HUES48 (cell line): ENCODE results near the gene PLAC1.

Source experiments
- H3K27ac ChIP-seq: one replicate; pipeline ENCODE4 v1.7.0; 2013; ENCODE audit warnings: low read depth, low read length, inconsistent platforms
- H3K27me3 ChIP-seq: 2 replicates; pipeline ENCODE4 v1.6.1; 2013; ENCODE audit warnings: mild to moderate bottlenecking, low read length; ENCODE audit not compliant: control insufficient read depth, insufficient read depth
- H3K36me3 ChIP-seq: 2 replicates; pipeline ENCODE4 v1.6.1; 2013; ENCODE audit warnings: low read length; ENCODE audit not compliant: control insufficient read depth, insufficient read depth
- H3K4me1 ChIP-seq: 2 replicates; pipeline ENCODE4 v1.6.1; 2013; ENCODE audit warnings: mild to moderate bottlenecking, low read length; ENCODE audit not compliant: control insufficient read depth, insufficient read depth
- H3K4me3 ChIP-seq: 2 replicates; pipeline ENCODE4 v1.5.1; 2013; ENCODE audit warnings: mild to moderate bottlenecking, low read depth, low read length
- H3K9ac ChIP-seq: 2 replicates; pipeline ENCODE4 v1.6.1; 2013; ENCODE audit warnings: mild to moderate bottlenecking, low read depth, low read length, moderate library complexity
- H3K9me3 ChIP-seq: 2 replicates; pipeline ENCODE4 v1.6.1; 2013; ENCODE audit warnings: low read length; ENCODE audit not compliant: control insufficient read depth, insufficient read depth

Gene PLAC1

DNA sequence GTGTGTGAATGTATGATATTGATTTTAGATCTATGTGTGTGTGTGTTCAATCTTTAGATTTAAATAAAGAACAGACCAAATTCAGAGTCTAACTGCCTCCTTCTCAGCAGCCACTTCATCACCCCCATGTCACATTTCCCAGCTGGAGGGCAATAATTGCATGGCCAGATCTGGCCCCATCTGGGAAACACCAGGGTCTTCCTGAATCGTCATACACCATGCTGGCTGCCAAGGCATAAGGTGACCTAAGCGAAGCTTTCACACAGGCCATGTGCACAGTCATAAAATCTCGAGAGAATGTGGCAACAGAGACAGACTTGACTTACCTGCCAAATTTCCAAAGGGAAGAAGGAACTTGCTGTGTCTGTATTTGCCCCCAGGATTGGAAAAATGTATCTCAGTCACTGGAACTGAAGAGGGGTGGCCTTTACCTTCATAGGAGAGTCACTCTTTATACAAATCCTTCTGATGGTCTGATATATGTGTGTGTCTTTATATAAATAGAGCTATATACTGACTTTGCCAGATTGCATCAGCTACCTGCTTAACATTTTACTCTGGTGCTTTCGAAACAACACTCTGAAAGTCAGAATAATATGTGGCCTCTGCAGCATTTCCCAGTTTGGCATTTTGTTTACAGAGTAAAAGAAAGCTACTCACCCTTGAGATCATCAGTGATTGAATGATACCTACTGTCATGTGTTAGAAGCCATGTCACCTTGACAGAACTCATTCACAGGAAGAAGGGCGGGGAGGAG, at the start of gene PLAC1:
PLAC1 (minus strand) TSS at position 470 of the 758 bp plus-strand sequence. CDS start 91,789 bp downstream, outside the sequence.
- H3K4me1 ChIP-seq, result peaks cover 6% of the 10 kb centered on the region
- H3K27ac ChIP-seq, result no peak within 1 kb of the TSS
- H3K9me3 ChIP-seq, result no peaks in the 10 kb centered on the region
- H3K36me3 ChIP-seq, result no peaks in the 10 kb centered on the region
- peaks cover 3% of the 10 kb centered on the region; the same call in 1 of the 2 replicates for H3K27me3 ChIP-seq
- H3K9ac ChIP-seq, result no peak within 1 kb of the TSS
- H3K4me3 ChIP-seq, result no peak within 1 kb of the TSS

- Histone ChIP-seq H3K9ac (no peak overlapping the region), H3K4me1 (no peaks in the 10 kb centered on the region), H3K4me3 (no peak overlapping the region), H3K27ac (no peak overlapping the region), H3K9me3 (no peaks in the 10 kb centered on the region), H3K36me3 (no peaks in the 10 kb centered on the region), H3K27me3 (no peaks in the 10 kb centered on the region)
Observed at GRCh38 chrX:134706138-134706537, 47.9 kb upstream of the PLAC1 start.

DNA sequence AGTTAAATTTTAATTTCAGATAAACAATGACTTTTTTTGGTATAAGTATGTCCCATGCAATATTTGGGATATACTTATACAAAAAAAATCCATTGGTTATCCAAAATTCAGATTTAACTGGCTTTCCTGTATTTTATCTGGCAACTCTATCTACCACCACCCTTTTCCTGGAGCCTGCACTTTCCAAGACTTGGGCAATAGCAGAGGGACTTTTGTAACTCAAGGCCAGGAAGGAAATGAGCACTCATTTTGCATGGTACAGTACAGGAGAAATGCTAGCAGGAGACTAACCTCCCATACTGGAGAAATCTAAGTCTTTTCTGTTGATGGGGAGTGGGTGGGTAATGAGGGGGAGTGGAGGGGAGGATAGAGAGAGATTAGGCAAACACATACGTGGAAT, 37.7 kb upstream of the PLAC1 start:
- H3K27me3 ChIP-seq, result peaks cover 2% of the 10 kb centered on the region
- H3K9ac ChIP-seq, result no peak overlapping the region
- H3K27ac ChIP-seq, result no peak overlapping the region
- H3K9me3 ChIP-seq, result no peaks in the 10 kb centered on the region
- H3K4me1 ChIP-seq, result no peaks in the 10 kb centered on the region
- no peaks in the 10 kb centered on the region for H3K36me3 ChIP-seq
- no peak overlapping the region for H3K4me3 ChIP-seq

GRCh38 chrX:134694333-134695322, 36.4 kb upstream of the PLAC1 start:
- Histone ChIP-seq H3K9ac (no peak overlapping the region), H3K27ac (no peak overlapping the region), H3K9me3 (no peaks in the 10 kb centered on the region), H3K4me3 (no peak overlapping the region), H3K36me3 (no peaks in the 10 kb centered on the region), H3K27me3 (peaks cover 2% of the 10 kb centered on the region), H3K4me1 (no peaks in the 10 kb centered on the region)

DNA sequence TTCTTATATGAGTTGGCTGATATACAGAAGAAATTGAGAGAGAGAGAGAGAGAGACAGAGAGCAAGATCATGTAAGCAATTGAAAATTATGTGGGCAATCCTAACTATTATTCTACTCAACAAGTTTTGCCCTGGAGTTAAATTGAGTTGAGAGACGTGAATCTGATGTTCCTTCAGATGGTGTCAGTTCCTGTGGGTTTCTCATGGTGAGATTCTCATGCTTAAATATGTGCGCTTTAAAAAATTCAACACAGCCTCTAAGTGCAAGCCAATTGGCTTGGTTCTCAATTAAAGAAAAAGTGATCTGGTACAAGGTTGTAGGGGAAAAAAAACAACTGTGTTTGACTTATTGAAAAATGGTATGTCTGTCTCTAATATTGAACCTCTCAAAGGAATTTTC, 35.4 kb upstream of the PLAC1 start:
- Histone ChIP-seq H3K27ac (no peak overlapping the region), H3K27me3 (peaks cover 2% of the 10 kb centered on the region), H3K9ac (no peak overlapping the region), H3K4me3 (no peak overlapping the region), H3K36me3 (no peaks in the 10 kb centered on the region), H3K9me3 (no peaks in the 10 kb centered on the region), H3K4me1 (0 out of 2 replicates have a peak, but pooled peaks cover 4% of the 10 kb centered on the region)

GRCh38 chrX:134692990-134693389, 34.7 kb upstream of the PLAC1 start:
- Histone ChIP-seq H3K27ac (no peak overlapping the region), H3K9ac (no peak overlapping the region), H3K9me3 (no peaks in the 10 kb centered on the region), H3K27me3 (peaks cover 2% of the 10 kb centered on the region), H3K4me3 (no peak overlapping the region), H3K36me3 (no peaks in the 10 kb centered on the region), H3K4me1 (0 out of 2 replicates have a peak, but pooled peaks cover 4% of the 10 kb centered on the region)

DNA sequence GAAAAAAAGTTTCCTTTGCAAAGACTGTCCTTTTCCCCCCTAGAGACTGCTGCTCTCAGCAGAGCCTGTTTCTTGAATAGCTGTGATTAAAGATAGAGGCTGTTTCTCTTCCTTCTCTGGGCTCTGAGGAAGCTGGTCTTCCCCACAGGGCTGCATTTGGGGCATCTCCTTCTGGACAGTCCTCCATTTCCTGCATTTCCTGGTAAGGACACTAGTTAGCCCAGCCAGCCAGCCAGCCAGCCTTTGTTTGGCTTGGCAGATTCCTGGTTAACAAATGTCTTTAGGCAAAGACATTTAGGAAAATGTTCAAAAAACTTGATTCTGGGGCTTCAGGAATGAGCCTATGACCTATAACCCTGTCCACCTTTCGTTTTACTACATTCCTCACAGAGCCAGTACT, 34.0 kb upstream of the PLAC1 start:
- no peak overlapping the region for H3K9ac ChIP-seq
- H3K4me1 ChIP-seq, result 0 out of 2 replicates have a peak, but pooled peaks cover 4% of the 10 kb centered on the region
- H3K4me3 ChIP-seq, result no peak overlapping the region
- H3K36me3 ChIP-seq, result no peaks in the 10 kb centered on the region
- no peaks in the 10 kb centered on the region for H3K9me3 ChIP-seq
- H3K27ac ChIP-seq, result no peak overlapping the region
- H3K27me3 ChIP-seq, result peaks cover 2% of the 10 kb centered on the region

GRCh38 chrX:134691453-134691852, 33.2 kb upstream of the PLAC1 start:
- Histone ChIP-seq H3K27ac (no peak overlapping the region), H3K27me3 (peaks cover 2% of the 10 kb centered on the region), H3K4me1 (0 out of 2 replicates have a peak, but pooled peaks cover 4% of the 10 kb centered on the region)

GRCh38 chrX:134688839-134689238, 30.6 kb upstream of the PLAC1 start:
- Histone ChIP-seq H3K9ac (no peak overlapping the region), H3K27ac (no peak overlapping the region), H3K36me3 (no peaks in the 10 kb centered on the region), H3K4me1 (0 out of 2 replicates have a peak, but pooled peaks cover 4% of the 10 kb centered on the region), H3K9me3 (no peaks in the 10 kb centered on the region), H3K27me3 (peaks cover 2% of the 10 kb centered on the region), H3K4me3 (no peak overlapping the region)

More at GRCh38 chrX:134691453-134691852, 33.2 kb upstream of the PLAC1 start:
- H3K9me3 ChIP-seq, result no peaks in the 10 kb centered on the region
- no peaks in the 10 kb centered on the region for H3K36me3 ChIP-seq
- H3K4me3 ChIP-seq, result no peak overlapping the region
- H3K9ac ChIP-seq, result no peak overlapping the region

DNA sequence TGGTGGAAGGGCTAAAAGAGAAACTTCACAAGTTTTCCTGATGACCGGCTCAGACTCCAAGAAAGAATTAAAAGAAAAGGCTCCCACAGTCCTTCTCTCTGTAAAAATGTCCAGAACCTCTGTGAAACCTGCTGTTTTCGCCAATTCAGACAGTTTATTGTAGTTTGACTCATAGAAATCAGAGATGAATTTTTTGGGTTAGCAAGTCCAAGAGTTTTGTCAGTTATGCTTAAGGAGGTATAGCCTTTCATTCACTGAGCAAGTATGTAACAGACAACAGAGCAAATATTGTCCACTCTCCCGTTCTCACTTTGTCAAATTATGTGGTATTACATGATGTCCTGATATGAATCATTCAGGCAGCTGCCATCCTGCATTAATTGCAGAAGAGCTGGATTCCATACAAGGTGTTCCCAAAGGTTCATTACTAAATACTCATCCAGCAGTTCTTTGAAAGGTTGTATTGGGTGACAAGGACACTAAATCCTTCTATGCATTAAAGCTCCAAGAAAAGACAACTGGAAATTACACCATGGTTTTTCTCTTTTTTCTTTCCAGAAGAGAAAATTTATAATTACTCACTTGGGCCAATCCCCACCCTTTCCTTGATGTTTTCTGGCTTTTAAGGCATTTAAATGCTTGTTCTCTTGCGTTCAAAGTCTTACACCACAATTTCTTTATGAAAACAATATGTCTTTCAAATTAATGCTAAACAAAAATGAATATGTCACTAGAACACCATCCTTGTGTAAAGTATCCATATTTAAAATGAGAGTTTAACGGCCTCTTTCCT, 30.0 kb upstream of the PLAC1 start:
- peaks cover 2% of the 10 kb centered on the region for H3K27me3 ChIP-seq
- no peak overlapping the region for H3K4me3 ChIP-seq
- H3K27ac ChIP-seq, result no peak overlapping the region
- no peaks in the 10 kb centered on the region for H3K9me3 ChIP-seq
- H3K36me3 ChIP-seq, result no peaks in the 10 kb centered on the region
- H3K4me1 ChIP-seq, result 0 out of 2 replicates have a peak, but pooled peaks cover 4% of the 10 kb centered on the region
- H3K9ac ChIP-seq, result no peak overlapping the region
